HEK293T (cell line): ENCODE data around the gene CC2D2A.

Experiments used
- ARNT ChIP-seq: fragments of 450-650 bp; IDR thresholded peaks from 2 replicates; pipeline ENCODE4 v1.6.1; 2017; ENCODE audit warnings: mild to moderate bottlenecking
- BHLHE40 ChIP-seq: fragments of 450-650 bp; IDR thresholded peaks from 2 replicates; pipeline ENCODE4 v1.6.1; 2016; ENCODE audit warnings: mild to moderate bottlenecking, moderate library complexity, borderline replicate concordance
- CTBP1 ChIP-seq: fragments of 450-650 bp; IDR thresholded peaks from 2 replicates; pipeline ENCODE4 v1.6.1; 2016; ENCODE audit warnings: borderline replicate concordance
- ELF4 ChIP-seq: fragments of 450-650 bp; IDR thresholded peaks from 2 replicates; pipeline ENCODE4 v1.6.1; 2017; ENCODE audit warnings: antibody characterized with exemption
- FOXA1 ChIP-seq: fragments of 450-650 bp; IDR thresholded peaks from 2 replicates; pipeline ENCODE4 v1.6.1; 2016; ENCODE audit warnings: mild to moderate bottlenecking
- FOXK2 ChIP-seq: fragments of 450-650 bp; IDR thresholded peaks from 2 replicates; pipeline ENCODE4 v1.6.1; 2016; ENCODE audit warnings: mild to moderate bottlenecking
- FOXM1 ChIP-seq: fragments of 450-650 bp; IDR thresholded peaks from 2 replicates; pipeline ENCODE4 v1.6.1; 2017; ENCODE audit warnings: mild to moderate bottlenecking, borderline replicate concordance
- L3MBTL2 ChIP-seq: fragments of 450-650 bp; conservative IDR thresholded peaks from 2 replicates; pipeline ENCODE4 v1.6.1; 2016; ENCODE audit warnings: mild to moderate bottlenecking
- SUZ12 ChIP-seq: fragments of 450-650 bp; IDR thresholded peaks from 2 replicates; pipeline ENCODE4 v1.6.1; 2016; ENCODE audit warnings: mild to moderate bottlenecking
- TARDBP ChIP-seq: fragments of 450-650 bp; IDR thresholded peaks from 2 replicates; pipeline ENCODE4 v1.6.1; 2016
- ZNF384 ChIP-seq: fragments of 450-650 bp; IDR thresholded peaks from 2 replicates; pipeline ENCODE4 v1.6.1; 2016

DNA sequence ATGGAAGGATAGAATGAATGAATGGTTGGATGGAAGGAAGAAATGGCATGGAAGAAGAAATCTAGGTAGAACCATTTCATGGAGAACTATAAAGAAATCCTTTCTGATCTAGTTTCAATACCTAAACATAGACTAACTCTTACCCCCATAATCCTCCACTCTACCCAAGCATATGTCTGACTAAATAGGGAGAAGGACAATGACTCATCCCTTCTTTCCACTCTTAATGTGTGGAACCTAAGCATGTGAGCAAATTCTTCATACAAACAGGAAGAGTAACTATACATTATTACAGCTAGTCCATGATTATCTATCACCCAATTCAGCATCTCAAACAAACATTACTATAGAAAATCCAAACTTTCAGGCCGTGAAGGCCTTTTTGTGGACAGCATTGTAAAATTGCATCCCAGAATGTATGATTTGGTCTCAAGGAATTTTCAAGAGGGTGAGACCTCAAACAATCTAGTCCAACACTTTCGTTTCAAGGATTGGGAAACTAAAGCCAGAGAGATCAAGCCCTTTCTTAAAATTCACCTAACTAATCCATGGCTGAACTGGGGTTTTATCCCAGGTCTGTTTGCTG is 30.6 kb upstream of the CC2D2A start:
- TF ChIP-seq TARDBP (no peak), SUZ12 (no peak), BHLHE40 (no peak), ELF4 (no peak), FOXM1 (no peak), FOXA1 (no peak), ARNT (no peak), CTBP1 (no peak), L3MBTL2 (no peak), FOXK2 (no peak), ZNF384 (no peak)
